PC-9 (cell line): Measurements from ENCODE around the gene LRGUK. TPM values are rescaled to one million over a fixed set of nuclear protein-coding genes. Genes with fewer than 3 reads are reported as not detected.

Source experiments
- BruUV-seq: library from RNA; stranded (reverse); fragments of 400-500 nt; replicated peaks from 2 replicates; lab custom pipeline; 2021; lab: Mats Ljungman, UMichigan
- CTCF ChIA-PET: fragments of 300-600 bp; sonication (Branson Sonifier 250); formaldehyde crosslinking; loops from one replicate; lab custom pipeline; 2022; ENCODE audit warnings: antibody characterized with exemption; lab: Charles Lee
- POLR2A ChIA-PET: fragments of 300-600 bp; sonication (Branson Sonifier 250); formaldehyde crosslinking; loops from one replicate; lab custom pipeline; 2022; ENCODE audit warnings: antibody characterized with exemption; ENCODE audit not compliant: unreplicated experiment; lab: Charles Lee
- DNase-seq, 2 experiments: peaks; one replicate each; pipeline versions ENCODE4 v3.0.0 to v3.0.0-alpha.2; 2015 to 2022; ENCODE audit warnings: mixed read lengths in 1 of 2
- H2AFZ ChIP-seq: fragments of 200-600 bp; sonication (generic); 2 replicates; pipeline ENCODE4 v1.8.1; 2017; ENCODE audit warnings: antibody characterized with exemption
- H3F3A ChIP-seq: fragments of 200-600 bp; sonication (generic); 2 replicates; pipeline ENCODE4 v1.8.1; 2017; ENCODE audit warnings: antibody characterized with exemption, mild to moderate bottlenecking, low read depth; ENCODE audit not compliant: insufficient read depth
- H3K27ac ChIP-seq: fragments of 200-600 bp; sonication (generic); 2 replicates; pipeline ENCODE4 v1.6.1; 2016; ENCODE audit warnings: mixed run types
- H3K27me3 ChIP-seq: fragments of 200-600 bp; sonication (generic); 2 replicates; pipeline ENCODE4 v1.6.1; 2016; ENCODE audit warnings: low read depth, mixed run types; ENCODE audit not compliant: insufficient read depth
- H3K36me3 ChIP-seq: fragments of 200-600 bp; sonication (generic); 2 replicates; pipeline ENCODE4 v1.6.1; 2016; ENCODE audit warnings: low read depth, mixed run types
- H3K4me1 ChIP-seq: fragments of 200-600 bp; sonication (generic); replicated peaks from 2 replicates; pipeline ENCODE4 v1.6.1; 2016; ENCODE audit warnings: mixed run types; ENCODE audit not compliant: insufficient read depth
- H3K4me2 ChIP-seq: fragments of 200-600 bp; sonication (generic); 2 replicates; pipeline ENCODE4 v1.6.1; 2017; ENCODE audit warnings: mixed run types
- H3K4me3 ChIP-seq: fragments of 200-600 bp; sonication (generic); 2 replicates; pipeline ENCODE4 v1.6.1; 2016; ENCODE audit warnings: mixed run types
- H3K79me2 ChIP-seq: fragments of 200-600 bp; sonication (generic); 2 replicates; pipeline ENCODE4 v1.6.1; 2017; ENCODE audit warnings: low read depth, mixed run types
- H3K9me2 ChIP-seq: fragments of 200-600 bp; sonication (generic); 2 replicates; pipeline ENCODE4 v1.8.1; 2017; ENCODE audit warnings: mild to moderate bottlenecking; ENCODE audit not compliant: insufficient read depth
- H3K9me3 ChIP-seq: fragments of 200-600 bp; sonication (generic); 2 replicates; pipeline ENCODE4 v1.8.1; 2016; ENCODE audit warnings: low read depth; ENCODE audit not compliant: insufficient read depth
- H4K20me1 ChIP-seq: fragments of 200-600 bp; sonication (generic); 2 replicates; pipeline ENCODE4 v1.8.1; 2017; ENCODE audit not compliant: insufficient read depth
- CTCF ChIP-seq: fragments of 200-600 bp; sonication (generic); conservative IDR thresholded peaks from 2 replicates; pipeline ENCODE4 v1.6.1; 2017; ENCODE audit warnings: mixed run types, antibody characterized with exemption, mild to moderate bottlenecking, moderate library complexity
- EZH2 ChIP-seq: fragments of 200-600 bp; sonication (generic); IDR thresholded peaks from 2 replicates; pipeline ENCODE4 v1.8.0; 2017; ENCODE audit warnings: antibody characterized with exemption, low read depth
- intact Hi-C: fragments of 100-400 bp; cut with micrococcal nuclease; formaldehyde crosslinking; loops from one replicate; pipeline ENCODE4 v1.10.0; 2022; ENCODE audit not compliant: unreplicated experiment
- total RNA-seq: library from RNA; stranded (reverse); gene quantifications from 2 replicates; pipeline ENCODE4 v1.2.3, GENCODE V29; 2021

Gene LRGUK
- total RNA-seq, 1 experiment from 2014 or later, result 2.3 TPM

DNA sequence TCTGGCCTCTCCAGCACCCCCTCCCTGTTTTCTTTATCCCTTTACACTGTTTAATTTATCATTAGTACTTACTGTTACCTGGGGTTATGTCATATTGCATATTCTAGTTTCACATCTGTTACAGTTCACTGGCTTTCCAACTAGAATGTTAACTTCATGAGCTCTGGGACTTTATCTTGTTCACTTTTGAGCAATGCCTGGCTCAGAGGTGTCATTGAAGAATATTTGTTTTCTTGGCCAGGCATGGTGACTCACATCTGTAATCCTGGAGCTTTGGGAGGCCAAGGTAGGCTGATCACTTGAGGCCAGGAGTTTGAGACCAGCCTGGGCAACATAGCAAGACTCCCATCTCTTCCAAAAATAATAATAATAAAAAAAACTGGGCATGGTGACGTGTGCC is 40.7 kb downstream of the LRGUK start:
- ChIA-PET POLR2A (no interaction called here), CTCF (interaction anchor here (0.6 kb wide), 1 partner anchor 313 kb away, joined by 3 read pairs; no protein-coding TSS in a partner anchor)
- H3K4me1 ChIP-seq, result no peaks in the 10 kb centered on the region
- no peak for DNase-seq
- TF ChIP-seq EZH2 (no peak), CTCF (no peak)
- H4K20me1 ChIP-seq, result no peaks in the 10 kb centered on the region
- H3K4me3 ChIP-seq, result no peak overlapping the region
- H3K9me3 ChIP-seq, result no peaks in the 10 kb centered on the region
- intact Hi-C loops, result no loop called here
- no peaks in the 10 kb centered on the region for H3K79me2 ChIP-seq
- no TSS peak for BruUV-seq
- no peak overlapping the region for H2AFZ ChIP-seq
- no peak overlapping the region for H3K27ac ChIP-seq
- H3K4me2 ChIP-seq, result no peak overlapping the region
- no peaks in the 10 kb centered on the region for H3F3A ChIP-seq
- H3K36me3 ChIP-seq, result no peaks in the 10 kb centered on the region
- 0 out of 2 replicates have a peak, but pooled peaks cover 2% of the 10 kb centered on the region for H3K9me2 ChIP-seq
- H3K27me3 ChIP-seq, result no peaks in the 10 kb centered on the region

GRCh38 chr7:134174795-134175261 is 47.7 kb downstream of the LRGUK start:
- Histone ChIP-seq H4K20me1 (no peaks in the 10 kb centered on the region), H3K4me1 (peaks cover 16% of the 10 kb centered on the region), H3K4me2 (peak overlapping the region; percentile 37), H3K9me2 (no peaks in the 10 kb centered on the region), H3K27ac (peak overlapping the region; percentile 66), H3F3A (peaks cover 14% of the 10 kb centered on the region), H3K79me2 (no peaks in the 10 kb centered on the region), H3K27me3 (no peaks in the 10 kb centered on the region), H3K4me3 (no peak overlapping the region), H2AFZ (no peak overlapping the region), H3K36me3 (no peaks in the 10 kb centered on the region), H3K9me3 (no peaks in the 10 kb centered on the region)
- CTCF ChIA-PET, result no interaction called here
- intact Hi-C loops, result no loop called here
- POLR2A ChIA-PET, result interaction anchor here (0.5 kb wide), 1 partner anchor 47 kb away, joined by 10 read pairs; no protein-coding TSS in a partner anchor
- TF ChIP-seq CTCF, result no peak
- no peak for TF ChIP-seq EZH2
- no TSS peak for BruUV-seq
- DNase-seq, result peak; percentile 46 to 96

- H3K4me1 ChIP-seq, result peaks cover 16% of the 10 kb centered on the region
- no peak for TF ChIP-seq CTCF
- no peak for TF ChIP-seq EZH2
- no peak for DNase-seq
- no peaks in the 10 kb centered on the region for H3K79me2 ChIP-seq
- no peaks in the 10 kb centered on the region for H3K9me2 ChIP-seq
- peak overlapping the region; percentile 66 for H3K27ac ChIP-seq
- H3K36me3 ChIP-seq, result no peaks in the 10 kb centered on the region
- BruUV-seq, result no TSS peak
- ChIA-PET CTCF (no interaction called here), POLR2A (no interaction called here)
- no peaks in the 10 kb centered on the region for H3K9me3 ChIP-seq
- intact Hi-C loops, result no loop called here
- H2AFZ ChIP-seq, result no peak overlapping the region
- no peak overlapping the region for H3K4me3 ChIP-seq
- peak overlapping the region; percentile 37 for H3K4me2 ChIP-seq
- H4K20me1 ChIP-seq, result no peaks in the 10 kb centered on the region
- H3F3A ChIP-seq, result peaks cover 14% of the 10 kb centered on the region
- H3K27me3 ChIP-seq, result no peaks in the 10 kb centered on the region
Observed at GRCh38 chr7:134175334-134176036, 48.3 kb downstream of the LRGUK start.
